ENCODE results near the gene ATP1A4.

ATP1A4 gene

GRCh38 chr1:160148121-160148520, 3.3 kb upstream of the ATP1A4 start:
- no peak for DNase-seq

- DNase-seq = no peak
Measured at GRCh38 chr1:160149233-160149632, 2.2 kb upstream of the ATP1A4 start.

GRCh38 chr1:160149716-160150115, 1.7 kb upstream of the ATP1A4 start:
- DNase-seq = no peak

- DNase-seq = no peak
Measured at GRCh38 chr1:160154790-160155189, 3.4 kb downstream of the ATP1A4 start.

GRCh38 chr1:160156361-160156760, 5.0 kb downstream of the ATP1A4 start:
- no peak for DNase-seq

GRCh38 chr1:160157174-160157573, 5.8 kb downstream of the ATP1A4 start:
- DNase-seq = no peak

- DNase-seq = no peak
Measured at GRCh38 chr1:160158031-160158430, 6.6 kb downstream of the ATP1A4 start.

GRCh38 chr1:160158534-160158933, 7.1 kb downstream of the ATP1A4 start:
- no peak for DNase-seq

- DNase-seq = no peak
Measured at GRCh38 chr1:160159846-160160245, 8.4 kb downstream of the ATP1A4 start.

GRCh38 chr1:160161965-160162705, 10.7 kb downstream of the ATP1A4 start:
- no peak for DNase-seq

GRCh38 chr1:160162931-160163330, 11.5 kb downstream of the ATP1A4 start:
- no peak for DNase-seq

- DNase-seq = no peak
Measured at GRCh38 chr1:160163615-160164014, 12.2 kb downstream of the ATP1A4 start.

GRCh38 chr1:160164121-160164520, 12.7 kb downstream of the ATP1A4 start:
- no peak for DNase-seq

- DNase-seq = no peak
Measured at GRCh38 chr1:160166166-160166868, 14.9 kb downstream of the ATP1A4 start.

GRCh38 chr1:160167056-160167455, 15.7 kb downstream of the ATP1A4 start:
- no peak for DNase-seq

- no peak for DNase-seq
Measured at GRCh38 chr1:160167580-160167979, 16.2 kb downstream of the ATP1A4 start.

- DNase-seq = no peak
Measured at GRCh38 chr1:160168016-160168415, 16.6 kb downstream of the ATP1A4 start.

- DNase-seq = no peak
Measured at GRCh38 chr1:160168609-160169369, 17.4 kb downstream of the ATP1A4 start.

GRCh38 chr1:160169553-160170399, 18.4 kb downstream of the ATP1A4 start:
- DNase-seq = no peak

- DNase-seq = no peak
Measured at GRCh38 chr1:160171354-160171753, 20.0 kb downstream of the ATP1A4 start.

- DNase-seq = no peak
Measured at GRCh38 chr1:160171980-160172379, 20.6 kb downstream of the ATP1A4 start.

- DNase-seq = no peak
Measured at GRCh38 chr1:160177231-160177630, 25.8 kb downstream of the ATP1A4 start.

- no peak for DNase-seq
Measured at GRCh38 chr1:160177667-160178066, 26.3 kb downstream of the ATP1A4 start.

All from stimulated activated CD4-positive, alpha-beta T cell treated with anti-CD3 and anti-CD28 coated beads, Interleukin-4, amount 100 ng/mL, for 4 hours (primary cell).